PC-9 (cell line): ENCODE measurements around the gene PLA2G4C. TPM values are rescaled to one million over a fixed set of nuclear protein-coding genes. Genes with fewer than 3 reads are reported as not detected.

Experiments
- BruUV-seq: library from RNA; stranded (reverse); fragments of 400-500 nt; replicated peaks from 2 replicates; lab custom pipeline; 2021; lab: Mats Ljungman, UMichigan
- CTCF ChIA-PET: fragments of 300-600 bp; sonication (Branson Sonifier 250); formaldehyde crosslinking; loops from one replicate; lab custom pipeline; 2022; ENCODE audit warnings: antibody characterized with exemption; lab: Charles Lee
- POLR2A ChIA-PET: fragments of 300-600 bp; sonication (Branson Sonifier 250); formaldehyde crosslinking; loops from one replicate; lab custom pipeline; 2022; ENCODE audit warnings: antibody characterized with exemption; ENCODE audit not compliant: unreplicated experiment; lab: Charles Lee
- DNase-seq, 2 experiments: peaks; one replicate each; pipeline versions ENCODE4 v3.0.0 to v3.0.0-alpha.2; 2015 to 2022; ENCODE audit warnings: mixed read lengths in 1 of 2
- H2AFZ ChIP-seq: fragments of 200-600 bp; sonication (generic); 2 replicates; pipeline ENCODE4 v1.8.1; 2017; ENCODE audit warnings: antibody characterized with exemption
- H3F3A ChIP-seq: fragments of 200-600 bp; sonication (generic); 2 replicates; pipeline ENCODE4 v1.8.1; 2017; ENCODE audit warnings: antibody characterized with exemption, mild to moderate bottlenecking, low read depth; ENCODE audit not compliant: insufficient read depth
- H3K27ac ChIP-seq: fragments of 200-600 bp; sonication (generic); 2 replicates; pipeline ENCODE4 v1.6.1; 2016; ENCODE audit warnings: mixed run types
- H3K27me3 ChIP-seq: fragments of 200-600 bp; sonication (generic); 2 replicates; pipeline ENCODE4 v1.6.1; 2016; ENCODE audit warnings: low read depth, mixed run types; ENCODE audit not compliant: insufficient read depth
- H3K36me3 ChIP-seq: fragments of 200-600 bp; sonication (generic); 2 replicates; pipeline ENCODE4 v1.6.1; 2016; ENCODE audit warnings: low read depth, mixed run types
- H3K4me1 ChIP-seq: fragments of 200-600 bp; sonication (generic); replicated peaks from 2 replicates; pipeline ENCODE4 v1.6.1; 2016; ENCODE audit warnings: mixed run types; ENCODE audit not compliant: insufficient read depth
- H3K4me2 ChIP-seq: fragments of 200-600 bp; sonication (generic); 2 replicates; pipeline ENCODE4 v1.6.1; 2017; ENCODE audit warnings: mixed run types
- H3K4me3 ChIP-seq: fragments of 200-600 bp; sonication (generic); 2 replicates; pipeline ENCODE4 v1.6.1; 2016; ENCODE audit warnings: mixed run types
- H3K79me2 ChIP-seq: fragments of 200-600 bp; sonication (generic); 2 replicates; pipeline ENCODE4 v1.6.1; 2017; ENCODE audit warnings: low read depth, mixed run types
- H3K9me2 ChIP-seq: fragments of 200-600 bp; sonication (generic); 2 replicates; pipeline ENCODE4 v1.8.1; 2017; ENCODE audit warnings: mild to moderate bottlenecking; ENCODE audit not compliant: insufficient read depth
- H3K9me3 ChIP-seq: fragments of 200-600 bp; sonication (generic); 2 replicates; pipeline ENCODE4 v1.8.1; 2016; ENCODE audit warnings: low read depth; ENCODE audit not compliant: insufficient read depth
- H4K20me1 ChIP-seq: fragments of 200-600 bp; sonication (generic); 2 replicates; pipeline ENCODE4 v1.8.1; 2017; ENCODE audit not compliant: insufficient read depth
- EZH2 ChIP-seq: fragments of 200-600 bp; sonication (generic); IDR thresholded peaks from 2 replicates; pipeline ENCODE4 v1.8.0; 2017; ENCODE audit warnings: antibody characterized with exemption, low read depth
- intact Hi-C: fragments of 100-400 bp; cut with micrococcal nuclease; formaldehyde crosslinking; loops from one replicate; pipeline ENCODE4 v1.10.0; 2022; ENCODE audit not compliant: unreplicated experiment
- total RNA-seq: library from RNA; stranded (reverse); gene quantifications from 2 replicates; pipeline ENCODE4 v1.2.3, GENCODE V29; 2021
- TF ChIP-seq, protein P1 (sequence below): fragments of 200-600 bp; sonication (generic); conservative IDR thresholded peaks from 2 replicates; pipeline ENCODE4 v1.6.1; 2017; ENCODE audit warnings: mixed run types, antibody characterized with exemption, mild to moderate bottlenecking, moderate library complexity

PLA2G4C gene
- total RNA-seq, 1 experiment from 2014 or later: not detected

GRCh38 chr19:48108997-48109782, 1.4 kb downstream of the PLA2G4C start:
- Histone ChIP-seq H3K9me2 (no peaks in the 10 kb centered on the region), H2AFZ (no peak overlapping the region), H3K4me3 (no peak overlapping the region), H4K20me1 (no peaks in the 10 kb centered on the region), H3K4me1 (peaks cover 7% of the 10 kb centered on the region; the same call in 1 of the 2 replicates), H3K4me2 (no peak overlapping the region), H3K9me3 (no peaks in the 10 kb centered on the region), H3F3A (peaks cover 19% of the 10 kb centered on the region; the same call in 1 of the 2 replicates), H3K27ac (no peak overlapping the region), H3K79me2 (no peaks in the 10 kb centered on the region), H3K36me3 (no peaks in the 10 kb centered on the region), H3K27me3 (no peaks in the 10 kb centered on the region)
- BruUV-seq: no TSS peak
- DNase-seq: no peak
- TF ChIP-seq EZH2: no peak
- TF ChIP-seq, protein P1, sequence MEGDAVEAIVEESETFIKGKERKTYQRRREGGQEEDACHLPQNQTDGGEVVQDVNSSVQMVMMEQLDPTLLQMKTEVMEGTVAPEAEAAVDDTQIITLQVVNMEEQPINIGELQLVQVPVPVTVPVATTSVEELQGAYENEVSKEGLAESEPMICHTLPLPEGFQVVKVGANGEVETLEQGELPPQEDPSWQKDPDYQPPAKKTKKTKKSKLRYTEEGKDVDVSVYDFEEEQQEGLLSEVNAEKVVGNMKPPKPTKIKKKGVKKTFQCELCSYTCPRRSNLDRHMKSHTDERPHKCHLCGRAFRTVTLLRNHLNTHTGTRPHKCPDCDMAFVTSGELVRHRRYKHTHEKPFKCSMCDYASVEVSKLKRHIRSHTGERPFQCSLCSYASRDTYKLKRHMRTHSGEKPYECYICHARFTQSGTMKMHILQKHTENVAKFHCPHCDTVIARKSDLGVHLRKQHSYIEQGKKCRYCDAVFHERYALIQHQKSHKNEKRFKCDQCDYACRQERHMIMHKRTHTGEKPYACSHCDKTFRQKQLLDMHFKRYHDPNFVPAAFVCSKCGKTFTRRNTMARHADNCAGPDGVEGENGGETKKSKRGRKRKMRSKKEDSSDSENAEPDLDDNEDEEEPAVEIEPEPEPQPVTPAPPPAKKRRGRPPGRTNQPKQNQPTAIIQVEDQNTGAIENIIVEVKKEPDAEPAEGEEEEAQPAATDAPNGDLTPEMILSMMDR: no peak
- intact Hi-C loops: no loop called here
- ChIA-PET POLR2A (no interaction called here), CTCF (interaction anchor here (0.7 kb wide), 1 partner anchor 61 kb away, joined by 7 read pairs; no protein-coding TSS in a partner anchor)

DNA sequence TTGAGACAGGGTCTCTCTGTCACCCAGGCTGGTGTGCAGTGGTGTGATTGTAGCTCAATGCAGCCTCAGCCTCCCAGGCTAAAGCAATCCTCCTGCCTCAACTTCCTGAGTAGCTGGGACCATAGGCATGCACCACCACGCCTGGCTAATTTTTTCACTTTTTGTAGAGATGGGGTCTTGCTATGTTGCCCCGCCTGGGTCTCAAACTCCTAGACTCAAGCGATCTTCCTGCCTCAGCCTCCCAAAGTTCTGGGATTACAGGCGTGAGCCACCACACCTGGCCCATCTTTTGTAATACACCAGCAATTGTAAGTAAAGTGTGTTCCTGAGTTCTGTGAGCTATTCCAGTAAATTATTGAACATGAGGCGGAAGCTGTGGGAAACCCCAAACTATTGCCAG, 6.7 kb downstream of the PLA2G4C start:
- intact Hi-C loops: no loop called here
- H3K4me3 ChIP-seq: no peak overlapping the region
- H3K27me3 ChIP-seq: no peaks in the 10 kb centered on the region; the same call in 1 of the 2 replicates
- ChIA-PET POLR2A (interaction anchor here (0.5 kb wide), 1 partner anchor 276 kb away, joined by 45 read pairs; no protein-coding TSS in a partner anchor), CTCF (no interaction called here)
- no peak for TF ChIP-seq EZH2
- TF ChIP-seq, protein P1: no peak
- H3K36me3 ChIP-seq: no peaks in the 10 kb centered on the region
- H3K4me1 ChIP-seq: no peaks in the 10 kb centered on the region
- no peak overlapping the region for H3K4me2 ChIP-seq
- peaks cover 4% of the 10 kb centered on the region; the same call in 1 of the 2 replicates for H3F3A ChIP-seq
- no peak overlapping the region for H2AFZ ChIP-seq
- H3K9me2 ChIP-seq: no peaks in the 10 kb centered on the region
- no peak overlapping the region for H3K27ac ChIP-seq
- no peaks in the 10 kb centered on the region for H3K9me3 ChIP-seq
- no peaks in the 10 kb centered on the region for H3K79me2 ChIP-seq
- BruUV-seq: no TSS peak
- no peaks in the 10 kb centered on the region for H4K20me1 ChIP-seq
- DNase-seq: no peak

GRCh38 chr19:48102870-48103751, 7.5 kb downstream of the PLA2G4C start:
- no peaks in the 10 kb centered on the region for H4K20me1 ChIP-seq
- peak; percentile 31 to 61 for DNase-seq
- ChIA-PET CTCF (interaction anchor here (0.5 kb wide), 1 partner anchor 268 kb away, joined by 3 read pairs; no protein-coding TSS in a partner anchor), POLR2A (interaction anchor here (0.5 kb wide), 1 partner anchor 275 kb away, joined by 45 read pairs; no protein-coding TSS in a partner anchor)
- intact Hi-C loops: no loop called here
- H2AFZ ChIP-seq: no peak overlapping the region
- H3K27ac ChIP-seq: no peak overlapping the region
- H3K36me3 ChIP-seq: no peaks in the 10 kb centered on the region
- H3K4me3 ChIP-seq: no peak overlapping the region
- H3K4me2 ChIP-seq: 0 out of 2 replicates have a peak overlapping the region, but pooled peaks have one; percentile 12
- no peaks in the 10 kb centered on the region for H3K9me2 ChIP-seq
- no peaks in the 10 kb centered on the region for H3K79me2 ChIP-seq
- BruUV-seq: no TSS peak
- no peaks in the 10 kb centered on the region; the same call in 1 of the 2 replicates for H3K27me3 ChIP-seq
- H3K9me3 ChIP-seq: no peaks in the 10 kb centered on the region
- TF ChIP-seq, protein P1: peak; percentile 93
- no peak for TF ChIP-seq EZH2
- no peaks in the 10 kb centered on the region for H3K4me1 ChIP-seq
- peaks cover 4% of the 10 kb centered on the region; the same call in 1 of the 2 replicates for H3F3A ChIP-seq
